ENCODE data around the gene APOA5. TPM values are rescaled to one million over a fixed set of nuclear protein-coding genes. Genes with fewer than 3 reads are reported as not detected.

APOA5 gene
- polyA plus RNA-seq, 1 of the 3 experiments (the other 2 are of a cell fraction): not detected

GRCh38 chr11:116835791-116836631 lies 44.3 kb upstream of the APOA5 start:
- CTCF ChIA-PET: interaction anchor here (0.5 to 3.1 kb wide), 24 partner anchors 9 to 309 kb away, joined by 3 to 59 read pairs (median 4); partner anchors contain the start of genes APOA4, APOA5, BUD13 and PAFAH1B2
- Histone ChIP-seq H2AFZ (ENCODE audit: low read depth) (peak overlapping the region; percentile 65; the same call in 1 of the 2 replicates), H3F3A (replicated peaks; ENCODE audit: insufficient read depth) (no peaks in the 10 kb centered on the region), H3K27me3 (ENCODE audit: insufficient read depth) (no peaks in the 10 kb centered on the region), H3K4me3 (ENCODE audit: low read depth in 2 of 2, low read length in 1 of 2) (peak overlapping the region in 1 of 2 experiments; percentile 23; a peak in 1 of 4 replicates), H3K9me3 (no peaks in the 10 kb centered on the region), H3K79me2 (ENCODE audit: insufficient read depth) (no peaks in the 10 kb centered on the region), H3K4me2 (no peak overlapping the region), H3K9me2 (no peaks in the 10 kb centered on the region), H3K36me3 (replicated peaks in 1 of 2; ENCODE audit: control insufficient read depth in 1 of 2, insufficient read depth in 2 of 2, low read length in 1 of 2) (no peaks in the 10 kb centered on the region), H4K20me1 (ENCODE audit: insufficient read depth) (no peaks in the 10 kb centered on the region), H3K9ac (no peak overlapping the region), H3K4me1 (ENCODE audit: control insufficient read depth in 1 of 2, insufficient read depth in 2 of 2, low read depth in 1 of 2, low read length in 1 of 2) (peaks cover 0 to 14% of the 10 kb centered on the region in 2 experiments; a peak in 1 of 4 replicates), H3K27ac (ENCODE audit: low read depth in 2 of 2, low read length in 1 of 2) (no peak overlapping the region)
- POLR2A ChIA-PET: interaction anchor here (0.9 to 1.7 kb wide), 2 partner anchors 22 to 45 kb away, joined by 3 to 9 read pairs; partner anchors contain the start of gene APOA5
- WGBS (ENCODE audit: low lambda C conversion rate): 48% methylated on average over 15 of the region's 57 CpGs
- DNase-seq: peak; percentile 84
- TF ChIP-seq ZBTB33 (IDR thresholded peaks at IDR 0.05; ENCODE audit: borderline replicate concordance, low read depth) (no peak), MEF2A (IDR thresholded peaks at IDR 0.05; ENCODE audit: borderline replicate concordance, low read depth) (no peak), FOSL2 (IDR thresholded peaks at IDR 0.05; ENCODE audit: borderline replicate concordance, low read depth) (no peak), CTCF (IDR thresholded peaks at IDR 0.05) (peak; percentile 55), RFX5 (IDR thresholded peaks at IDR 0.05; ENCODE audit: low read length) (no peak), NRF1 (IDR thresholded peaks at IDR 0.05; ENCODE audit: low read depth, low read length) (peak; percentile 50), CHD2 (IDR thresholded peaks at IDR 0.05; ENCODE audit: low read length, partially characterized antibody) (no peak), GATA2 (CRISPR knock-in tag; IDR thresholded peaks at IDR 0.05) (no peak), MAX (IDR thresholded peaks at IDR 0.05; ENCODE audit: low read depth) (peak; percentile 70), RXRA (IDR thresholded peaks at IDR 0.05; ENCODE audit: borderline replicate concordance, low read depth) (no peak), GABPA (IDR thresholded peaks at IDR 0.05; ENCODE audit: low read depth) (no peak), MXI1 (IDR thresholded peaks at IDR 0.05; ENCODE audit: low read depth, low read length) (no peak), USF1 (IDR thresholded peaks at IDR 0.05; ENCODE audit: borderline replicate concordance, low read depth) (no peak), FOXJ3 (CRISPR knock-in tag; IDR thresholded peaks at IDR 0.05) (no peak), REST (IDR thresholded peaks at IDR 0.05; ENCODE audit: low read depth, low read length) (no peak), POLR2AphosphoS5 (IDR thresholded peaks at IDR 0.05; ENCODE audit: low read depth, low read length) (no peak), RCOR1 (IDR thresholded peaks at IDR 0.05; ENCODE audit: low read length) (no peak), SIN3A (IDR thresholded peaks at IDR 0.05; ENCODE audit: borderline replicate concordance, low read depth, low read length) (no peak), EP300 (IDR thresholded peaks at IDR 0.05; ENCODE audit: borderline replicate concordance in 1 of 2, low read depth in 1 of 2, low read length in 1 of 2) (no peak), EZH2phosphoT487 (IDR thresholded peaks at IDR 0.05; ENCODE audit: borderline replicate concordance, low read depth) (no peak), JUND (IDR thresholded peaks at IDR 0.05) (no peak), ELF1 (IDR thresholded peaks at IDR 0.05) (no peak)
